Measurements from ENCODE around the gene SDCBP2.

SDCBP2 gene

DNA sequence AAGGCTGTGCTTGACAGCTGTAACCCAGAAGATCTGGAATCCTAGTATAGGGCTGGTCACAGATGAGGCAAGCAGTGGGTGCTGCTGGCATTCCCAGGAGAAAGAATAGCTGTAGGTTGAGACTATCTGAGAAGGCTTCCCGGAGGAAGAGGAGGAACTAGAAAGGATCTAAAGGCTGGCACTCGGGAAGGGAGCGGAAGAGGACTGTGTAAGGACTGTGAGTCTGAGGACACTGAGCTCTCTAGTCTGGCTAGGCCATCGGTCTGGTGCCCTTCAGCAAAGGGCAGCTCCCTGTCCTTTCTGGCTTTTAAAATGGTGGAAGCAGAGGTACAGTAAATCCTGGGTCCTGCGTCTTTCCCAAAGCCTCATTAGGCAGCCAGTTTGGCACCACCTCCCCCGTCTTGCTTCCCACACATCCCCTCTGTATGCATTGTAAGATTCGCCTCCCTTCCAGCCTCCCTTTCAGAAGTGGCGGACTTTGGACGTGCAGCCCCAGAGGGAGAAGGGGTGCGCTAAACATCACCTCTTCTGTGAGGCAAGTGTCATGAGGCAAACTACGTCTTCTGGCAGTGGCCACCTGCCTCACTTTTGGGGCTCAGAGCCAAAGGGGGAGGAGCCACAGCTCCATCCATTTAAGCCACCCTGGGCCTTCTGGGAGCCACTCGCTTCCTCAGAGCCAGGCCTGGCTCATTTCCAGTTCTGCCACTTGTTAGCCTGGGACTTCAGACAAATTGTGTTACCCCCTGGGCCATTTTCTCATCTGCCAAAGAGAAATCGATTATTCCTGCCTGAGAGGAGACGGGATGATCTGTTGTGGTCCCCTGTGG lies 54.2 kb downstream of the SDCBP2 start:
- no peak for TF ChIP-seq ZFX (IDR thresholded peaks at IDR 0.05; ENCODE audit: borderline replicate concordance)
- TF ChIP-seq, protein P1, sequence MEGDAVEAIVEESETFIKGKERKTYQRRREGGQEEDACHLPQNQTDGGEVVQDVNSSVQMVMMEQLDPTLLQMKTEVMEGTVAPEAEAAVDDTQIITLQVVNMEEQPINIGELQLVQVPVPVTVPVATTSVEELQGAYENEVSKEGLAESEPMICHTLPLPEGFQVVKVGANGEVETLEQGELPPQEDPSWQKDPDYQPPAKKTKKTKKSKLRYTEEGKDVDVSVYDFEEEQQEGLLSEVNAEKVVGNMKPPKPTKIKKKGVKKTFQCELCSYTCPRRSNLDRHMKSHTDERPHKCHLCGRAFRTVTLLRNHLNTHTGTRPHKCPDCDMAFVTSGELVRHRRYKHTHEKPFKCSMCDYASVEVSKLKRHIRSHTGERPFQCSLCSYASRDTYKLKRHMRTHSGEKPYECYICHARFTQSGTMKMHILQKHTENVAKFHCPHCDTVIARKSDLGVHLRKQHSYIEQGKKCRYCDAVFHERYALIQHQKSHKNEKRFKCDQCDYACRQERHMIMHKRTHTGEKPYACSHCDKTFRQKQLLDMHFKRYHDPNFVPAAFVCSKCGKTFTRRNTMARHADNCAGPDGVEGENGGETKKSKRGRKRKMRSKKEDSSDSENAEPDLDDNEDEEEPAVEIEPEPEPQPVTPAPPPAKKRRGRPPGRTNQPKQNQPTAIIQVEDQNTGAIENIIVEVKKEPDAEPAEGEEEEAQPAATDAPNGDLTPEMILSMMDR (IDR thresholded peaks at IDR 0.05): no peak
- H3K27ac ChIP-seq: no peak overlapping the region

DNA sequence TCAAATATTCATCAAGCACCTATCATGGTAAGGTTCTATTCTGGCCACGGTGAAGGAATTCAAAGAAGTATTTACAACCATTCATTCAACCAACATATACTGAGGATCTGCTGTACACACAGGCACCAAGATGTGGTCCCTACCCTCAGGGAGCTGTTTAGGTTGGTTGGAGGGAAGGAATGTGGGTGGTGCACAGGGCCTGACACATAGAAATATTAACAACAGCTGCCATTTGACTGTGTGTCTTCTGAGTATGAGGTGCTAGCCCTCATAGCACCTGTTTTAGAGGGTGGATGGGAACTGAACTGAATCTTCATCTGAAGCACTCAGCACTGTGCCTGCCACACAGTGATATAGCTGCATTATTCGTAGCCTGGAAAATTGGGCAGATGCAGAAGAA lies 55.6 kb downstream of the SDCBP2 start:
- TF ChIP-seq, protein P1 (IDR thresholded peaks at IDR 0.05): no peak
- TF ChIP-seq ZFX (IDR thresholded peaks at IDR 0.05; ENCODE audit: borderline replicate concordance): no peak
- no peak overlapping the region for H3K27ac ChIP-seq

DNA sequence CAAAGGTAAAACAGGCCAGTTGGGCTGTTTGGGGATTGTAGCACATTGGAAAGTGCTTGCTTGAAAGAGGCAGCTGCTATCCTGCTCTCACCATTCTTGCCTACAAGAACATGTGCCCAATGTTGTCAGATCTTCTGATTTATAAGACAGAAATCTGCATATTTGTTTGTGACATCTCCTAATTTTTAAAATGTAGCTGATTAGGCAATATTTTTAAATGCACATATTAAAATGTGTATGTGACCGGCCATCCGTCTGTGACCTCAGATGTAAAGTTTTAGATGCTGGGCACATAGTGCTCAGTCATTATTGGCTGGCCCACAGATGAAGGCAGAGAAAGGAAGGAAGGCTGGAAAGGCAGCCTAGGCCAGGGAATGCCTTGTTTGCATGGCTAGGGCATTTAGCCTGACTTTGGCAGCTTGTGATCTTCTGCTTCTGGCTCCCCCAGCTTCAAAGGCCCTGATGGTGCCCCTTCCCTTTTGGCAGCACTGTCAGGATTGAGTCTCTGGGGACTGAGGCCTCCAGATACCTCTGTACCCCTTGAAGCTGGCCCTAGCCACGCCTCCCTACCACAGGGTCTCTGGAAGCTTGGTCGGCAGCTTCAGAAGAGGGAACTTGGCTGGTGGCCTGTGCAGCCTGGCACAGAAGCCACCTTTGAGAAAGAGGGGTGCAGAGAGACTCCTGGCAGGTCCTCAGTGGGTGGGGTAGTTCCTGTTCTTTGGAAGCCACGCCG lies 56.4 kb downstream of the SDCBP2 start:
- TF ChIP-seq, protein P1 (IDR thresholded peaks at IDR 0.05): no peak
- no peak for TF ChIP-seq ZFX (IDR thresholded peaks at IDR 0.05; ENCODE audit: borderline replicate concordance)
- no peak overlapping the region for H3K27ac ChIP-seq

DNA sequence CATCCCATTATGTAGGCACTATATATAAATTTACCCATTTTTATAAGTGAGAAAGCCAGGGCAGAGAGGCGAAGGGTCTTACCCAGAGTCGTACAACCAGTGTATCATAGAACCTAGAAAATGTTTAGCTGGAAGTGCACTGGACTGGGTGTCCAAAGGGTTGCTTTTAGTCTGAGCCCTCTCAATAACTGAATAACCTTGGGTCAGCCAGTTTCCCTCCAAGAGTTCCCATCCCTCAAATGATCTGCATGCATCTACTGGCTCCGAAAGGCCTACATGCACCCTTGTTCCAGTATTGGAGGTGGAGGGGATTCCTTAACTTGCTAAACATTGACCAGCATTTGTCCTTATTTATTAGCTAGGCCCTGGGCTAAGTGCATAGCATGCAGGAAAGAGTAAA lies 59.1 kb downstream of the SDCBP2 start:
- H3K27ac ChIP-seq: no peak overlapping the region
- no peak for TF ChIP-seq ZFX (IDR thresholded peaks at IDR 0.05; ENCODE audit: borderline replicate concordance)
- TF ChIP-seq, protein P1 (IDR thresholded peaks at IDR 0.05): no peak

DNA sequence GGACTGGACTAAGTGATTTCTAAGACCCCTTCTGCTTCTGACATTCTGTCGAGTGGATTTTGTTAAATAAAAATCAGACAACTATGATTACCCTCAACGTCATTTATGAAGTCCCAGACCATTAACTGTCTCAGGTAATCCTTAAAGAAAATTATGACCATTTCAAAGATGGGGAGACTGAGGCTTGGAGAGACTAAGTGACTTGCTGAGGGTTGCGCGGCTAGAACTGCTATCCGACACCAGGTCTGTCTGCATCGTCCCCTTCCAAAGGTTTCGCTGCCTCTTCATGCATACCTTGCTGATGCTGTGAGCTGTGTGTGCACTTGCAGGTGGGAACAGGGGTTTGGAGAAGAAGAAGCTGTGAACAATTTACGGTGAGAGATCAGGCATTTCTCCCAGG lies 59.7 kb downstream of the SDCBP2 start:
- no peak overlapping the region for H3K27ac ChIP-seq
- no peak for TF ChIP-seq ZFX (IDR thresholded peaks at IDR 0.05; ENCODE audit: borderline replicate concordance)
- TF ChIP-seq, protein P1 (IDR thresholded peaks at IDR 0.05): no peak

DNA sequence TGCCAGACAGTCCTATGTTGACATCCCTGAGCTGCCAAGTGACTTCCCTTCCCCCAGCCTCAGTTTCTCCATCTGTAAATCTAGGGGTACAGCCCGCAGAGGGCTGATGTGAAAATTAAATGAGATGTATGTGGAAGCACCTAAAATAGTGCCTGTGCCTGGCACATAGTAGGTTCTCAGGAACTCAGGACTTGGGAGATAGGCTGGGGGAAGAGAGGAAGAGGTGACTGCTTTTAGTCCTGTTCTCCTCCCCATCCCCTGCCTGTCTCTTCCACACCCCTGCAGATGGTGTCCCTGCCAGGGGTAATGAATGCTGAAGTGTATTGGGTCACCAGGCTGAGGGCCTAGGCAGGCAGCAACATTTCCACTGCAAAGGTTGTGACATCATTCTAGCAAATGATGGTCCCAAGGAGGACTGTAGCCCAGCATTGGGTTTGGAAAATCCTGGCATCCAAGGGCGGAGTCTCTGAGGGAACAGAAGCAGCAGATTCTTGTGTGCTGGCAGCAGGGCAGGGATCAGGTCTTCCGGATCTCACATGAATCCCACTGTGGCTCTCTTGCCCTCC lies 61.0 kb downstream of the SDCBP2 start:
- H3K27ac ChIP-seq: no peak overlapping the region
- TF ChIP-seq, protein P1 (IDR thresholded peaks at IDR 0.05): no peak
- TF ChIP-seq ZFX (IDR thresholded peaks at IDR 0.05; ENCODE audit: borderline replicate concordance): no peak

Data from 22Rv1 (cell line).